HCT116 (cell line): ENCODE measurements around the gene PHACTR1. TPM values are rescaled to one million over a fixed set of nuclear protein-coding genes. Genes with fewer than 3 reads are reported as not detected.

Source experiments
- ATAC-seq: fragments of 200-7000 bp; cut with Tn5 transposase; 2 replicates; pipeline ENCODE4 v1.9.1; 2020; ENCODE audit warnings: mild to moderate bottlenecking, moderate library complexity
- BruUV-seq: library from RNA; stranded (reverse); fragments of 400-500 nt; replicated peaks from 2 replicates; lab custom pipeline; 2021; lab: Mats Ljungman, UMichigan
- CTCF ChIA-PET: fragments of 300-600 bp; sonication (Branson Sonifier 250); formaldehyde crosslinking; loops from one replicate; lab custom pipeline; 2021; ENCODE audit warnings: antibody characterized with exemption; lab: Charles Lee
- POLR2A ChIA-PET: fragments of 300-600, 350-600 bp; sonication (Branson Sonifier 250); formaldehyde crosslinking; loops from one replicate; lab custom pipeline; 2021; ENCODE audit warnings: antibody characterized with exemption; lab: Charles Lee
- RAD21 ChIA-PET, 2 experiments: fragments of 300-600 bp; sonication (Branson Sonifier 250); formaldehyde crosslinking; loops; one replicate each; lab custom pipeline; 2023; ENCODE audit warnings: low total read pairs in 2 of 2; ENCODE audit not compliant: uncharacterized antibody in 2 of 2, unreplicated experiment in 2 of 2, low non-redundant PET in 1 of 2; lab: Charles Lee
- DNase-seq: peaks from one replicate; pipeline ENCODE4 v3.0.0-alpha.2; 2010; ENCODE audit warnings: low read depth, low spot score
- H2AFZ ChIP-seq: fragments of 200-600 bp; shearing (Covaris generic), sonication (generic); 2 replicates; pipeline ENCODE4 v1.6.1; 2017; ENCODE audit warnings: low read depth, mixed run types, mixed read lengths, antibody characterized with exemption, low read length; ENCODE audit not compliant: poor library complexity, severe bottlenecking
- H3K27ac ChIP-seq: 2 replicates; pipeline ENCODE4 v1.5.1; 2012; ENCODE audit warnings: low read depth, low read length
- H3K27me3 ChIP-seq: fragments of 200-600 bp; sonication (generic); 2 replicates; pipeline ENCODE4 v1.6.1; 2016; ENCODE audit warnings: mixed run types, low read length, mixed read lengths; ENCODE audit not compliant: insufficient read depth
- H3K36me3 ChIP-seq, 2 experiments: fragments of 200-500 bp in 1 of 2; fragments of 200-600 bp in 1 of 2; sonication (Bioruptor generic) in 1 of 2; sonication (generic) in 1 of 2; 2 replicates each; pipeline versions ENCODE4 v1.5.1 to v1.6.1; 2014 to 2016; ENCODE audit warnings: low read length in 2 of 2, inconsistent platforms in 1 of 2, mixed read lengths in 1 of 2, mixed run types in 1 of 2; ENCODE audit not compliant: insufficient read depth in 2 of 2, control insufficient read depth in 1 of 2
- H3K4me1 ChIP-seq, 2 experiments: fragments of 200-600 bp in 1 of 2; sonication (generic) in 1 of 2; 2 replicates each; pipeline versions ENCODE4 v1.5.1 to v1.6.1; 2012 to 2017; ENCODE audit warnings: low read length in 2 of 2, inconsistent platforms in 1 of 2, mild to moderate bottlenecking in 1 of 2, mixed read lengths in 1 of 2, mixed run types in 1 of 2, moderate library complexity in 1 of 2; ENCODE audit not compliant: insufficient read depth in 2 of 2, control insufficient read depth in 1 of 2
- H3K4me2 ChIP-seq: fragments of 200-600 bp; sonication (generic); 2 replicates; pipeline ENCODE4 v1.6.1; 2017; ENCODE audit warnings: mixed run types, low read length, mixed read lengths
- H3K4me3 ChIP-seq, 2 experiments: fragments of 200-600 bp in 1 of 2; sonication (generic) in 1 of 2; replicated peaks in 1 of 2; 2 replicates each; pipeline ENCODE4 v1.5.1; 2011 to 2016; ENCODE audit warnings: low read length in 2 of 2, control low read depth in 1 of 2, low read depth in 1 of 2, mild to moderate bottlenecking in 1 of 2, mixed read lengths in 1 of 2, mixed run types in 1 of 2
- H3K79me2 ChIP-seq: fragments of 200-600 bp; sonication (generic); 2 replicates; pipeline ENCODE4 v1.6.1; 2017; ENCODE audit warnings: mild to moderate bottlenecking, mixed run types, low read length, moderate library complexity, mixed read lengths; ENCODE audit not compliant: insufficient read depth
- H3K9ac ChIP-seq: fragments of 200-600 bp; sonication (generic); 2 replicates; pipeline ENCODE4 v1.6.1; 2016; ENCODE audit warnings: low read length, mixed read lengths
- H3K9me2 ChIP-seq: fragments of 200-600 bp; sonication (generic), shearing (Covaris generic); 2 replicates; pipeline ENCODE4 v1.6.1; 2017; ENCODE audit warnings: mixed run types, mild to moderate bottlenecking, moderate library complexity; ENCODE audit not compliant: insufficient read depth
- H3K9me3 ChIP-seq, 2 experiments: fragments of 200-500 bp in 1 of 2; fragments of 200-600 bp in 1 of 2; sonication (Bioruptor generic) in 1 of 2; sonication (generic) in 1 of 2; 2 replicates each; pipeline ENCODE4 v1.6.1; 2014 to 2017; ENCODE audit warnings: low read length in 2 of 2, mixed read lengths in 2 of 2, inconsistent platforms in 1 of 2, low read depth in 1 of 2, mild to moderate bottlenecking in 1 of 2, mixed run types in 1 of 2, moderate library complexity in 1 of 2; ENCODE audit not compliant: control insufficient read depth in 1 of 2, insufficient read depth in 1 of 2
- H4K20me1 ChIP-seq: fragments of 200-600 bp; sonication (generic), shearing (Covaris generic); 2 replicates; pipeline ENCODE4 v1.6.1; 2017; ENCODE audit warnings: mixed run types, mild to moderate bottlenecking, moderate library complexity; ENCODE audit not compliant: insufficient read depth
- CBX3 ChIP-seq: IDR thresholded peaks from 2 replicates; pipeline ENCODE4 v1.6.1; 2012; ENCODE audit warnings: low read depth
- CEBPB ChIP-seq: IDR thresholded peaks from 2 replicates; pipeline ENCODE4 v1.6.1; 2012; ENCODE audit warnings: low read depth
- EGR1 ChIP-seq: IDR thresholded peaks from 2 replicates; pipeline ENCODE4 v1.6.1; 2012; ENCODE audit warnings: low read depth
- ELF1 ChIP-seq: IDR thresholded peaks from 2 replicates; pipeline ENCODE4 v1.6.1; 2012; ENCODE audit warnings: low read depth, borderline replicate concordance
- EZH2 ChIP-seq: fragments of 200-600 bp; sonication (generic); IDR thresholded peaks from 2 replicates; pipeline ENCODE4 v1.6.1; 2017; ENCODE audit warnings: antibody characterized with exemption, mixed run types
- EZH2phosphoT487 ChIP-seq: fragments of 200-600 bp; IDR thresholded peaks from 2 replicates; pipeline ENCODE4 v1.6.1; 2018; ENCODE audit warnings: antibody characterized with exemption, borderline replicate concordance
- FOSL1 ChIP-seq: IDR thresholded peaks from 2 replicates; pipeline ENCODE4 v1.6.1; 2012; ENCODE audit warnings: low read depth
- JUND ChIP-seq: IDR thresholded peaks from 2 replicates; pipeline ENCODE4 v1.6.1; 2012
- POLR2A ChIP-seq: IDR thresholded peaks from 2 replicates; pipeline ENCODE4 v1.7.0; 2011; ENCODE audit warnings: borderline replicate concordance; ENCODE audit not compliant: insufficient read depth, insufficient read length; ENCODE audit errors: extremely low read depth
- POLR2AphosphoS5 ChIP-seq: IDR thresholded peaks from 2 replicates; pipeline ENCODE4 v1.6.1; 2011; ENCODE audit warnings: mild to moderate bottlenecking, low read depth, low read length, moderate library complexity
- RAD21 ChIP-seq: IDR thresholded peaks from 2 replicates; pipeline ENCODE4 v1.6.1; 2012; ENCODE audit warnings: low read depth, mild to moderate bottlenecking
- SIN3A ChIP-seq: IDR thresholded peaks from 2 replicates; pipeline ENCODE4 v1.6.1; 2012; ENCODE audit warnings: low read depth
- SP1 ChIP-seq: IDR thresholded peaks from 2 replicates; pipeline ENCODE4 v1.6.1; 2012; ENCODE audit warnings: low read depth
- SRF ChIP-seq: IDR thresholded peaks from 2 replicates; pipeline ENCODE4 v1.6.1; 2012; ENCODE audit warnings: low read depth
- TCF7L2 ChIP-seq: IDR thresholded peaks from 2 replicates; pipeline ENCODE4 v1.7.0; 2011; ENCODE audit warnings: borderline replicate concordance, inconsistent platforms; ENCODE audit not compliant: insufficient read depth, insufficient read length; ENCODE audit errors: extremely low read depth
- YY1 ChIP-seq: IDR thresholded peaks from 2 replicates; pipeline ENCODE4 v1.6.1; 2011; ENCODE audit warnings: low read length, low read depth, moderate library complexity, mild to moderate bottlenecking; ENCODE audit not compliant: insufficient replicate concordance; ENCODE audit errors: extremely low read depth
- ZFX ChIP-seq: fragments of 450-650 bp; IDR thresholded peaks from 2 replicates; pipeline ENCODE4 v1.6.1; 2017
- ZNF274 ChIP-seq: fragments of 200-500 bp; sonication (Bioruptor generic); IDR thresholded peaks from 2 replicates; pipeline ENCODE4 v1.6.1; 2014; ENCODE audit warnings: mild to moderate bottlenecking, low read depth, low read length, inconsistent platforms
- intact Hi-C: fragments of 100-400 bp; cut with micrococcal nuclease; formaldehyde crosslinking; loops from 2 replicates; pipeline ENCODE4 v1.10.0; 2022
- total RNA-seq: library from RNA; stranded (reverse); gene quantifications from one replicate; pipeline ENCODE4 v1.2.1, GENCODE V29; 2021; ENCODE audit not compliant: unreplicated experiment
- TF ChIP-seq, protein P1 (sequence below), 3 experiments: fragments of 200-600 bp in 1 of 3; sonication (generic) in 1 of 3; IDR thresholded peaks in 2 of 3; conservative IDR thresholded peaks in 1 of 3; 2 replicates each; pipeline ENCODE4 v1.5.1; 2012 to 2017; ENCODE audit warnings: low read depth in 2 of 3, low read length in 2 of 3, antibody characterized with exemption in 1 of 3, borderline replicate concordance in 1 of 3, control low read depth in 1 of 3, mild to moderate bottlenecking in 1 of 3, mixed read lengths in 1 of 3, mixed run types in 1 of 3, moderate library complexity in 1 of 3; ENCODE audit not compliant: insufficient read depth in 1 of 3
- TF ChIP-seq, protein P2 (sequence below): IDR thresholded peaks from 2 replicates; pipeline ENCODE4 v1.6.1; 2012
- TF ChIP-seq, protein P3 (sequence below): IDR thresholded peaks from 2 replicates; pipeline ENCODE4 v1.6.1; 2012
- TF ChIP-seq, protein P4 (sequence below): IDR thresholded peaks from 2 replicates; pipeline ENCODE4 v1.6.1; 2011; ENCODE audit warnings: mild to moderate bottlenecking, low read length, moderate library complexity; ENCODE audit not compliant: insufficient replicate concordance; ENCODE audit errors: extremely low read depth

PHACTR1 gene
- total RNA-seq, 1 experiment from 2014 or later, result 0.17 TPM

DNA sequence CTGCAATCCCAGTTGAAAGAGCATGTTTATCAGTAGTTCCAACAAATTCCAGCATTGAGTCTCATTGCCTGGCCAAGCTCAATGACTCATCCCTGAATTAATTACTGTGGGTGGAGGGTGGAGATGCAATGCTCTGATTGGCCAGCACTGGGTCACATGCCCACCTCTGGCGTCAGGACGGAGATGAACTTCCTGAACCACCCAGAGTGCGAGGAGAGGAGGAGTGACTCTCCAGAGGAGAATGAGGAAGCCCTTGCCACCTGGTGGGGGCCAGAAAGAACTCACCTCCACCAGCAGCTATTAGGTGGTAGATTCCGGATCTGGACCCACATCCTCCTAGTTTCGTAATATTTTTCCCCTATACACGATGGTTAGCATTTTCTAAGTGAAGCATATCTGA lies 327.8 kb downstream of the PHACTR1 start:
- RAD21 ChIA-PET, result no interaction called here
- CTCF ChIA-PET, result no interaction called here
- DNase-seq, result peak; percentile 38
- TF ChIP-seq JUND, result peak; percentile 55
- TF ChIP-seq, protein P1, sequence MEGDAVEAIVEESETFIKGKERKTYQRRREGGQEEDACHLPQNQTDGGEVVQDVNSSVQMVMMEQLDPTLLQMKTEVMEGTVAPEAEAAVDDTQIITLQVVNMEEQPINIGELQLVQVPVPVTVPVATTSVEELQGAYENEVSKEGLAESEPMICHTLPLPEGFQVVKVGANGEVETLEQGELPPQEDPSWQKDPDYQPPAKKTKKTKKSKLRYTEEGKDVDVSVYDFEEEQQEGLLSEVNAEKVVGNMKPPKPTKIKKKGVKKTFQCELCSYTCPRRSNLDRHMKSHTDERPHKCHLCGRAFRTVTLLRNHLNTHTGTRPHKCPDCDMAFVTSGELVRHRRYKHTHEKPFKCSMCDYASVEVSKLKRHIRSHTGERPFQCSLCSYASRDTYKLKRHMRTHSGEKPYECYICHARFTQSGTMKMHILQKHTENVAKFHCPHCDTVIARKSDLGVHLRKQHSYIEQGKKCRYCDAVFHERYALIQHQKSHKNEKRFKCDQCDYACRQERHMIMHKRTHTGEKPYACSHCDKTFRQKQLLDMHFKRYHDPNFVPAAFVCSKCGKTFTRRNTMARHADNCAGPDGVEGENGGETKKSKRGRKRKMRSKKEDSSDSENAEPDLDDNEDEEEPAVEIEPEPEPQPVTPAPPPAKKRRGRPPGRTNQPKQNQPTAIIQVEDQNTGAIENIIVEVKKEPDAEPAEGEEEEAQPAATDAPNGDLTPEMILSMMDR (IDR thresholded peaks at IDR 0.05 in 2 of 3, conservative IDR thresholded peaks at IDR 0.05 in 1 of 3; ENCODE audit: borderline replicate concordance in 1 of 3, insufficient read depth in 1 of 3, low read depth in 2 of 3, low read length in 2 of 3), result no peak
- peak; percentile 50; the same call in 1 of the 2 replicates for TF ChIP-seq SP1
- no peak for TF ChIP-seq CEBPB
- no peak for TF ChIP-seq POLR2A
- no peak for TF ChIP-seq SRF
- peak; percentile 34; the same call in 1 of the 2 replicates for TF ChIP-seq CBX3
- TF ChIP-seq POLR2AphosphoS5, result no peak
- TF ChIP-seq EGR1, result no peak
- TF ChIP-seq FOSL1, result peak; percentile 47; the same call in 1 of the 2 replicates
- TF ChIP-seq ZFX, result no peak
- TF ChIP-seq RAD21, result no peak
- TF ChIP-seq EZH2phosphoT487, result no peak
- TF ChIP-seq ZNF274, result no peak
- no peak for TF ChIP-seq YY1
- TF ChIP-seq, protein P2, sequence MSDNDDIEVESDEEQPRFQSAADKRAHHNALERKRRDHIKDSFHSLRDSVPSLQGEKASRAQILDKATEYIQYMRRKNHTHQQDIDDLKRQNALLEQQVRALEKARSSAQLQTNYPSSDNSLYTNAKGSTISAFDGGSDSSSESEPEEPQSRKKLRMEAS, result peak; percentile 29; the same call in 1 of the 2 replicates
- TF ChIP-seq EZH2, result no peak
- TF ChIP-seq, protein P3, sequence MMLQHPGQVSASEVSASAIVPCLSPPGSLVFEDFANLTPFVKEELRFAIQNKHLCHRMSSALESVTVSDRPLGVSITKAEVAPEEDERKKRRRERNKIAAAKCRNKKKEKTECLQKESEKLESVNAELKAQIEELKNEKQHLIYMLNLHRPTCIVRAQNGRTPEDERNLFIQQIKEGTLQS, result no peak
- no peak for TF ChIP-seq SIN3A
- TF ChIP-seq ELF1, result 0 out of 2 replicates have a peak, but pooled peaks have one; percentile 28
- TF ChIP-seq, protein P4, sequence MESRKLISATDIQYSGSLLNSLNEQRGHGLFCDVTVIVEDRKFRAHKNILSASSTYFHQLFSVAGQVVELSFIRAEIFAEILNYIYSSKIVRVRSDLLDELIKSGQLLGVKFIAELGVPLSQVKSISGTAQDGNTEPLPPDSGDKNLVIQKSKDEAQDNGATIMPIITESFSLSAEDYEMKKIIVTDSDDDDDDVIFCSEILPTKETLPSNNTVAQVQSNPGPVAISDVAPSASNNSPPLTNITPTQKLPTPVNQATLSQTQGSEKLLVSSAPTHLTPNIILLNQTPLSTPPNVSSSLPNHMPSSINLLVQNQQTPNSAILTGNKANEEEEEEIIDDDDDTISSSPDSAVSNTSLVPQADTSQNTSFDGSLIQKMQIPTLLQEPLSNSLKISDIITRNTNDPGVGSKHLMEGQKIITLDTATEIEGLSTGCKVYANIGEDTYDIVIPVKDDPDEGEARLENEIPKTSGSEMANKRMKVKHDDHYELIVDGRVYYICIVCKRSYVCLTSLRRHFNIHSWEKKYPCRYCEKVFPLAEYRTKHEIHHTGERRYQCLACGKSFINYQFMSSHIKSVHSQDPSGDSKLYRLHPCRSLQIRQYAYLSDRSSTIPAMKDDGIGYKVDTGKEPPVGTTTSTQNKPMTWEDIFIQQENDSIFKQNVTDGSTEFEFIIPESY, result no peak
- TF ChIP-seq TCF7L2, result no peak

More for the DNA sequence above, 327.8 kb downstream of the PHACTR1 start:
- Histone ChIP-seq H3K4me3 (no peak overlapping the region), H3K79me2 (no peaks in the 10 kb centered on the region), H3K36me3 (no peaks in the 10 kb centered on the region; a peak in 1 of 4 replicates), H3K4me2 (peak overlapping the region; percentile 38), H4K20me1 (no peaks in the 10 kb centered on the region), H2AFZ (no peak overlapping the region), H3K9me2 (no peaks in the 10 kb centered on the region), H3K27ac (no peak overlapping the region), H3K9ac (no peak overlapping the region), H3K9me3 (no peaks in the 10 kb centered on the region), H3K4me1 (peaks cover 0 to 7% of the 10 kb centered on the region in 2 experiments; a peak in 2 of 4 replicates), H3K27me3 (no peaks in the 10 kb centered on the region)
- no TSS peak for BruUV-seq
- intact Hi-C loops, result no loop called here
- POLR2A ChIA-PET, result no interaction called here
- peak; percentile 91 for ATAC-seq
